Effector memory CD4-positive, alpha-beta T cell (primary cell): Measurements from ENCODE around the gene WDR88.
"Not testable (repeated sequence)": the region's sequence is repeated elsewhere in the genome, so short reads cannot be mapped to it uniquely, and the experiment has no call there.

Experiments used
- DNase-seq, 3 donors: peaks; one replicate each; pipeline ENCODE4 v3.0.0-alpha.2; 2020
- H3K27ac ChIP-seq: 2 replicates; pipeline ENCODE4 v1.7.0; 2013; ENCODE audit warnings: mild to moderate bottlenecking, low read length, moderate library complexity; ENCODE audit not compliant: insufficient read depth, poor library complexity, severe bottlenecking
- H3K27me3 ChIP-seq: replicated peaks from 2 replicates; pipeline ENCODE4 v1.7.0; 2013; ENCODE audit warnings: mild to moderate bottlenecking, low read length; ENCODE audit not compliant: insufficient read depth, control insufficient read depth, poor library complexity, severe bottlenecking
- H3K36me3 ChIP-seq: 2 replicates; pipeline ENCODE4 v1.7.0; 2013; ENCODE audit warnings: mild to moderate bottlenecking, low read length, moderate library complexity; ENCODE audit not compliant: control insufficient read depth, insufficient read depth
- H3K4me1 ChIP-seq: 2 replicates; pipeline ENCODE4 v1.7.0; 2013; ENCODE audit warnings: low read length, mild to moderate bottlenecking; ENCODE audit not compliant: control insufficient read depth, insufficient read depth, poor library complexity, severe bottlenecking
- H3K4me3 ChIP-seq: 2 replicates; pipeline ENCODE4 v1.7.0; 2013; ENCODE audit warnings: low read length, low read depth, mild to moderate bottlenecking; ENCODE audit not compliant: insufficient read depth, poor library complexity, severe bottlenecking
- H3K9me3 ChIP-seq: 2 replicates; pipeline ENCODE4 v1.7.0; 2013; ENCODE audit warnings: mild to moderate bottlenecking, low read length, moderate library complexity; ENCODE audit not compliant: control insufficient read depth

Gene WDR88

DNA sequence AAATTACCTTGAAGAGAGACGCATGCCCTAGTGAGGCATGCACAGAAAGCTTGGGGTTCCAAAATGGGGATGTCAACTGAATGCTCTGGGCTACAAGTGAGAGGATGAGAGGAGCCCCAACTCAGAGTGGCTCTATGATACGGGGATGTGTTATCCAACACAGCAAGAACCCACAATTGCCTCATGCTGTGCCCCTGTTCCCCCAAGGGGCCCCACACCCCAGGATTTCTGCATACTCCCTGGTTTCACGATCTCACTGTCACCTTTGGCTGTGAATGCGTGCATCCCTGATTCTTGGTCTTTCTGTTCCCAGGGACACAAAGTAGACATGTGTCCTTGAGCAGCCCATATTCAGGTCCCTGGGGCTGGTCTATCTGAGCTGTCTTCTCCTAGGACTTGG is 29.3 kb downstream of the WDR88 start:
- Histone ChIP-seq H3K36me3 (no peaks in the 10 kb centered on the region), H3K4me1 (peaks cover 18% of the 10 kb centered on the region), H3K9me3 (no peaks in the 10 kb centered on the region), H3K27me3 (no peaks in the 10 kb centered on the region), H3K27ac (no peak overlapping the region), H3K4me3 (no peak overlapping the region)
- no peak for DNase-seq

DNA sequence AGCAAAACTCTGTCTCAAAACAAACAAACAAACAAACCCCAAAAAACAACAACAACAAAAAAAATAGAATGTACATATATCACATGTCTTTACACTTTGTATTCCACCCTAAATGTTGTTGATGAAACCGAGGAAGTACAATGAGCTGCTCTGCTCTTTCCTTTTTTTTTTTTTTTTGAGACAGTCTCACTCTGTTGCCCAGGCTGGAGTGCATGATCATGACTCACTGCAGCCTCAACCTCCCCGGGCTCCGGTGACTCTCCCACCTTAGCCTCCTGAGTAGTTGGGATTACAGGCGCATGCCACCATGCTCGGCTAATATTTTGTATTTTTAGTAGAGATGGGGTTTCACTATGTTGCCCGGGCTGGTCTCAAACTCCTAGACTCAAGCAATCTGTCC is 31.6 kb downstream of the WDR88 start:
- H3K27ac ChIP-seq: no peak overlapping the region
- H3K4me1 ChIP-seq: peaks cover 11% of the 10 kb centered on the region
- H3K36me3 ChIP-seq: no peaks in the 10 kb centered on the region
- no peak overlapping the region for H3K4me3 ChIP-seq
- H3K27me3 ChIP-seq: no peaks in the 10 kb centered on the region
- no peak for DNase-seq
- H3K9me3 ChIP-seq: no peaks in the 10 kb centered on the region

DNA sequence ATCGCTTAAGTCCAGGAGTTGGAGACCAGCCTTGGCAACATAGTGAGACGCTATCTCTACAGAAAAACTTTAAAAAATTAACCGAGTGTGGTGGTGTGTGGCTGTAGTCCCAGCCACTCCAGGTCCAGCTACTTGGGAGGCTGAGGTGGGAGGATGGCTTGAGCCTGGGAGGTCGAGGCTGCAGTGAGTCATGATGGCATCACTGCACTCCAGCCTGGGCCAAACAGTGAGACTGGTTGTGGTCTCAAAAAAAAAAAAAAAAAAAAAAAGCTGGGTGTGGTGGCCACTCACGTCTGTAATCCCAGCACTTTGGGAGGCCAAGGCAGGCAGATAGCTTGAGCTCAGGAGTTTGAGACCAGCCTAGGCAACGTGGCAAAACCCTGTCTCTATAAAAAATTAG is 34.1 kb downstream of the WDR88 start:
- not testable (repeated sequence) for H3K4me3 ChIP-seq, H3K27me3 ChIP-seq, H3K36me3 ChIP-seq, DNase-seq, H3K9me3 ChIP-seq, H3K4me1 ChIP-seq, H3K27ac ChIP-seq

DNA sequence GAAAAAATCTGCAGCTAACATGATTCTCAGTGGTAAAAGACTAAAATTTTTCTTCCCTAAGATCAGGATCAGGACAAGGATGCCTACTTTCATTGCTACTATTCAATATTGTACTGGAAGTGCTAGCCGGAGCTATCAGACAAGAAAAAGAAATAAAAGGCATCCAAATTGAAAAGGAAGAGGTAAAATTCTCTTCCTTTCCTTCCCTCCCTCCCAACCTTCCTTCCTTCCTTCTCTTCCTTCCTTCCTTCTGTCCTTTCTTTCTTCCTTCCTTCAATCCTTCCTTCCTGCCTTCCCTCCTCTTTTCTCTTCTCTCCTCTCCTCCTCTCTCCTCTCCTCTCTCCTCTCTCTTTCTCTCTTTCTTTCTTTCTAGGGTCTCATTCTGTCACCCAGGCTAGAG is 35.5 kb downstream of the WDR88 start:
- DNase-seq: no peak
- Histone ChIP-seq H3K36me3 (no peaks in the 10 kb centered on the region), H3K4me3 (no peak overlapping the region)

DNA sequence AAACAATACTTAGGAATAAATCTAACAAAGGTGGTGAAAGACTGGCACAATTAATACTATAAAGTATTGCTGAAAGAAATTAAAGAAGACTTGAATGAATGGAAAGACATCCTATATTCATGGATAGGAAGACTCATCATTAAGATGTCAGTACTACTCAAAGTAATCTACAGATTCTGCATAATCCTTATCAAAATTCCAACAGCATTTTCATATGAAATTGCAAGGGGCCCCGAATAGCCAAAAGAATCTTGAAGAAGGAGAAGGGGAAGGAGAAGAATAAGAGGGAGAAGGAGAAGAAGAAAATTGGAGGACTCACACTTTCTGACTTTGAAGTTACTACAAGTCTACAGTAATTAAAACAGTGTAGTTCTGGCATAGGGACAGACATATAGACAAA is 36.6 kb downstream of the WDR88 start:
- H3K27me3 ChIP-seq: no peaks in the 10 kb centered on the region
- H3K27ac ChIP-seq: no peak overlapping the region
- no peak for DNase-seq
- no peak overlapping the region for H3K4me3 ChIP-seq
- H3K4me1 ChIP-seq: no peaks in the 10 kb centered on the region
- H3K9me3 ChIP-seq: no peaks in the 10 kb centered on the region
- no peaks in the 10 kb centered on the region for H3K36me3 ChIP-seq

More for the DNA sequence above, 35.5 kb downstream of the WDR88 start:
- Histone ChIP-seq H3K27ac (no peak overlapping the region), H3K4me1 (no peaks in the 10 kb centered on the region), H3K27me3 (no peaks in the 10 kb centered on the region), H3K9me3 (no peaks in the 10 kb centered on the region)

DNA sequence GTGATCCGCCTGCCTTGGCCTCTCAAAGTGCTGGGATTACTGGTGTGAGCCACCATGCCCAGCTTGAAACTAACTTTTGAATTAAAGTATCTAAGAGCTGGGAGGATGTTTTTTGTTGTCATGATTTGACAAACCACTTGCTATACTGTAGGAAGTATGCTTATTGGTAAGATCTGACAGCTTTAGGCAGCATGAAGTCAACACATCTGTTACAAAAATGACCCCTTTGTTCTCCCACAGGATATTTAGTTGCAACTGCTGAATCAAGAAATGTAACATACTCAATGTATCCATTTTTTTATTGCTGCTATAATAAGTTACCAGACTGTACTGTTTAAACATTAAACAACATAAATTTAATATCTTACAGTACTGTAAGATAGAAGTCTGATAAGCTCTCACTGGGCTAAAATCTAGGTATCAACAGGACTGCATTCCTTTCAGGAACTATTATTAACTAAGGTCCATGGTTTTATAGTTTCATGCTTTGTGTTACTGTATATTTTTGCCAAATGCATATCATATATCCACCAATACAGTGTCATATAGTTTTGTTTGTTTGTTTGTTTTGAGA is 39.4 kb downstream of the WDR88 start:
- H3K4me1 ChIP-seq: peaks cover 8% of the 10 kb centered on the region
- DNase-seq: no peak
- H3K27ac ChIP-seq: no peak overlapping the region
- no peaks in the 10 kb centered on the region for H3K27me3 ChIP-seq
- no peaks in the 10 kb centered on the region for H3K9me3 ChIP-seq
- H3K36me3 ChIP-seq: no peaks in the 10 kb centered on the region
- H3K4me3 ChIP-seq: no peak overlapping the region

DNA sequence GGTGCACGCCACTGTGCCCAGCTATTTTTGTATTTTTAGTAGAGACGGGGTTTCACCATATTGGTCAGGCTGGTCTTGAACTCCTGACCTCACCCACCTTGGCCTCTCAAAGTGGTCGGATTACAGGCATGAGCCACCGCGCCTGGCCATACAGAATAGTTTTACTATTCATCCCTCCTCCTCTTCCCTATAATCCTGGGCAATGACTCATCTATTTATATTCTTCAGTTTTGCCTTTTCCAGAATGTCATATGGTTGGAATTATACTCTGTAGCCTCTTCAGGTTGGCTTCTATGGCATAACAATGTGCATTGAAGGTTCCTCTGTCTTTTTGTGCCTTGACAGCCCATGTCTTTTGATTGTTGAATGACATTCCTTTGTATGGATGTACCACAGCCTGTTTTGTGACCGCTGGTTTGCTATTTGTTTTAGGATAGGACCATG is 40.0 kb downstream of the WDR88 start:
- Histone ChIP-seq H3K4me3 (no peak overlapping the region), H3K36me3 (no peaks in the 10 kb centered on the region), H3K9me3 (no peaks in the 10 kb centered on the region), H3K4me1 (peaks cover 8% of the 10 kb centered on the region), H3K27ac (no peak overlapping the region), H3K27me3 (no peaks in the 10 kb centered on the region)
- no peak for DNase-seq

DNA sequence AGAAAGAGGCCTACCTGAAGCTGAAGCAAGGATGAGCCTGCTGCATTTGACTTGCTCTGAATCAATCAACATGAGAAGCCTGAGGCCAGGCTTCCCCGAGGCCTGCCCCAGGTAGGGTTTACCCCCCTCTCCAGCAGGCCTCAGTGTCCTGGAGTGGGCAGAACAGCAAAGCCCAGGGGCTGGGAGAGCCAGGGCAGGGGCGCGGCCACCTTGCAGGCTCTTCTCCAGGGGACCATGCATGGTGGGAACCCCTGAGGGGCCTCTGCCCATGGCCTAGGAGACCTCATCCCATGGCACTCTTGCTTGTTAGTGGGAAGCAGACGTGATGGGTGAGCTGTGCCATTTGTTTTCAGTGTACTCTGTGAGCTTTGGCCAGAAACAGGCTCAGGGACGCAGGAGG is 42.3 kb downstream of the WDR88 start:
- no peak overlapping the region for H3K27ac ChIP-seq
- no peak for DNase-seq
- peaks cover 15% of the 10 kb centered on the region for H3K4me1 ChIP-seq
- H3K27me3 ChIP-seq: no peaks in the 10 kb centered on the region
- no peaks in the 10 kb centered on the region for H3K9me3 ChIP-seq
- no peak overlapping the region for H3K4me3 ChIP-seq
- H3K36me3 ChIP-seq: no peaks in the 10 kb centered on the region

DNA sequence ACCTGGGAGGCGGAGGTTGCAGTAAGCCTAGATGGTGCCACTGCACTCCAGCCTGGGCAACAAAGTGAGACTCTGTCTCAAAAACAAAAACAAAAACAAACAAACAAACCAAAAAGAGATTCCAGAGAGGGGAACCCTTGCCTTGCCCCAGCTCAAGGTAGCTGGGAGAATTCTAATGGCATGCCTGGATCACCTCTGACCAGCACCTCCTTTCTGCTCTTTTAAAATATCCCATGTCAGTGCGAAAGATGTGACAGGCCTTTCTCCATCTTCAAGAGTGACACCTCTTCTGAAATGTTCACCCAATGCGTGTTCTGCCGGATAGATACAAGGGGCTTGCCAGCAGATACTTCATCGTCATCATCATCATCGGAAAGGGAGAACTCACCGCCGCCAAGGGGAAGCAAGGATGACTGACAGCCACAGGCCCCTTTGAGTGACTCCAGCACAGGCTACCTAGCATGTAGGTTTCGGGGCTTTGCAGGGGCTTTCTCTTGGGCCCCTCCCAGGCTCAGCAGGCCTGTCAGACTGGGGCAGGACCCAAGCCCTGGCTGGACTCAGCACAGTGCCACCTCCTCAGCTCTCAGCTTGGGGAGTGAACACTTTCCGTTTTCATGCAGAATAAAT is 43.4 kb downstream of the WDR88 start:
- no peak for DNase-seq
- H3K36me3 ChIP-seq: no peaks in the 10 kb centered on the region
- peaks cover 15% of the 10 kb centered on the region for H3K4me1 ChIP-seq
- no peaks in the 10 kb centered on the region for H3K9me3 ChIP-seq
- H3K4me3 ChIP-seq: no peak overlapping the region
- no peak overlapping the region for H3K27ac ChIP-seq
- no peaks in the 10 kb centered on the region for H3K27me3 ChIP-seq

DNA sequence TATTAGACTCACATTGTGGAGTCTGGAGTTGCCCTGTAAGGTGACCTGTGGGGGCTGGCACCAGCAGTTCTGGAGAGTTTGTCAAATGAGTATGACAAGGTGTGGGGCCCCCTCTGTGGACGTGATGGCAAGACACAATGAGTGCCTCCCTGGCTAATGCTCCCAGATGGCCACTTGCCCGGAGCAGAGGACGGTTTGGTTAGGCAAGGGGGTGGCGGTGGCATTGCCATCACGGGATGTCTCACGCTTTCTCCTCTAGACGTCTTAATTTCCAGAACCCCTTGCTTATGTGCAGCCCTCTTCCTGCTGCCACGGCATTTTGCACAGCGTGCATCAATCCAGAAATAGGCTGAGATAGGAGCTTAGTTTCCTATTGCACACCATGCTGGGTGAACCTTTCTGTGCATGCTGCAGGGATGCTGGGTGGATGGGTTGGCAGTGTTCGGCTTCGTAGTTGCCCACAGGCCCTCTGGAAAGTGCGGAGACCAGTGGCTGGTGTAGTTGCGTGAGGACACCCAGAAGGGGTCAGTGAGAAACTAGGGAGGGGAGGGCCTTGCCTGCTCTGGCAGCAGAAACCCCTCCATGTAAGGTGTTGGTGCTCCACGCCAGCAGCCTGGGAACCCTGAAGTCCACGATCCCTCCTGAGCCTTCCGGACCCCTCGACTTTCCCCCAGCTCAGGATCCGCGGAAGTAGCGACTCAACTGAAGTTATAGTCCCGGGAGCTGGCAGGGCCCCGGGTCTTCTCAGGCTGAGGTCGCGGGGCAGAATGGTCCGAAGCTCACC is 44.2 kb downstream of the WDR88 start:
- DNase-seq: peak in 1 of 3 donors; percentile 14
- Histone ChIP-seq H3K27ac (peak overlapping the region; percentile 90), H3K9me3 (no peaks in the 10 kb centered on the region), H3K4me3 (peak overlapping the region; percentile 91), H3K4me1 (peaks cover 15% of the 10 kb centered on the region), H3K36me3 (no peaks in the 10 kb centered on the region), H3K27me3 (no peaks in the 10 kb centered on the region)
